WTC11 (cell line): ENCODE data around the gene IL9. TPM values are rescaled to one million over a fixed set of nuclear protein-coding genes. Genes with fewer than 3 reads are reported as not detected.

Experiments used
- ATAC-seq: fragments of 200-7000 bp; cut with Tn5 transposase; 2 replicates; pipeline ENCODE4 v1.10.0; 2021; ENCODE audit warnings: mild to moderate bottlenecking, moderate library complexity
- CTCF ChIA-PET: fragments of 300-600 bp; sonication (Branson Sonifier 250); formaldehyde crosslinking; loops from one replicate; lab custom pipeline; 2021; ENCODE audit warnings: antibody characterized with exemption; lab: Charles Lee
- POLR2A ChIA-PET: fragments of 350-600 bp; sonication (Branson Sonifier 250); formaldehyde crosslinking; loops from one replicate; lab custom pipeline; 2021; ENCODE audit warnings: antibody characterized with exemption; lab: Charles Lee
- DNase-seq: peaks from one replicate; pipeline ENCODE4 v3.0.0; 2021; ENCODE audit warnings: low spot score
- H3K27ac Mint-ChIP-seq: 2 replicates; pipeline ENCODE4 v1.8.0; 2021; ENCODE audit warnings: mixed read lengths
- H3K27me3 Mint-ChIP-seq: 2 replicates; pipeline ENCODE4 v1.8.0; 2021; ENCODE audit warnings: low read depth, mild to moderate bottlenecking, moderate library complexity, mixed read lengths
- H3K36me3 Mint-ChIP-seq: 2 replicates; pipeline ENCODE4 v1.8.0; 2021; ENCODE audit warnings: mixed read lengths
- H3K4me1 Mint-ChIP-seq: 2 replicates; pipeline ENCODE4 v1.8.0; 2022; ENCODE audit warnings: mixed read lengths
- H3K4me3 Mint-ChIP-seq: 2 replicates; pipeline ENCODE4 v1.8.0; 2021; ENCODE audit warnings: mild to moderate bottlenecking, moderate library complexity, mixed read lengths
- H3K9me3 Mint-ChIP-seq: 2 replicates; pipeline ENCODE4 v1.8.0; 2021; ENCODE audit warnings: mixed read lengths
- CREB1 ChIP-seq: sonication (generic); formaldehyde crosslinking; IDR thresholded peaks from 2 replicates; pipeline ENCODE4 v1.8.0; 2023; ENCODE audit warnings: mild to moderate bottlenecking, missing genetic modification reagents
- ELF4 ChIP-seq: sonication (generic); formaldehyde crosslinking; IDR thresholded peaks from 2 replicates; pipeline ENCODE4 v1.8.1; 2022; ENCODE audit warnings: low read depth, mild to moderate bottlenecking, moderate library complexity, missing genetic modification reagents
- EMX1 ChIP-seq: fragments of 250-450 bp; sonication (Bioruptor Pico); IDR thresholded peaks from 2 replicates; pipeline ENCODE4 v1.8.0; 2021; ENCODE audit warnings: mild to moderate bottlenecking
- NR2C2 ChIP-seq: sonication (generic); formaldehyde crosslinking; IDR thresholded peaks from 2 replicates; pipeline ENCODE4 v1.8.0; 2022; ENCODE audit warnings: mild to moderate bottlenecking, missing genetic modification reagents
- NR3C1 ChIP-seq: sonication (generic); formaldehyde crosslinking; conservative IDR thresholded peaks from 2 replicates; pipeline ENCODE4 v1.8.1; 2023; ENCODE audit warnings: low read depth, mild to moderate bottlenecking, missing genetic modification reagents
- RELA ChIP-seq: sonication (generic); formaldehyde crosslinking; IDR thresholded peaks from 2 replicates; pipeline ENCODE4 v1.8.1; 2022; ENCODE audit warnings: missing genetic modification reagents, mild to moderate bottlenecking, borderline replicate concordance
- TCF7 ChIP-seq: sonication (generic); formaldehyde crosslinking; IDR thresholded peaks from 2 replicates; pipeline ENCODE4 v1.8.0; 2022; ENCODE audit warnings: mild to moderate bottlenecking, low read depth, missing genetic modification reagents, moderate library complexity
- ZBTB21 ChIP-seq: sonication (generic); formaldehyde crosslinking; IDR thresholded peaks from 2 replicates; pipeline ENCODE4 v1.8.1; 2023; ENCODE audit warnings: mild to moderate bottlenecking, missing genetic modification reagents, borderline replicate concordance
- ZNF138 ChIP-seq: sonication (generic); formaldehyde crosslinking; conservative IDR thresholded peaks from 2 replicates; pipeline ENCODE4 v1.8.1; 2022; ENCODE audit warnings: mild to moderate bottlenecking, moderate library complexity, missing genetic modification reagents
- ZNF416 ChIP-seq: fragments of 250-450 bp; sonication (Bioruptor Pico); IDR thresholded peaks from 2 replicates; pipeline ENCODE4 v1.9.0; 2021; ENCODE audit warnings: mild to moderate bottlenecking, inconsistent platforms
- ZNF671 ChIP-seq: fragments of 250-450 bp; sonication (Bioruptor Pico); IDR thresholded peaks from 2 replicates; pipeline ENCODE4 v1.8.0; 2021; ENCODE audit warnings: mild to moderate bottlenecking
- total RNA-seq: library from RNA; stranded (reverse); gene quantifications from 3 replicates; pipeline ENCODE4 v1.2.3, GENCODE V29; 2021
- TF ChIP-seq, protein P1 (sequence below): sonication (generic); formaldehyde crosslinking; IDR thresholded peaks from 2 replicates; pipeline ENCODE4 v1.8.0; 2022; ENCODE audit warnings: mild to moderate bottlenecking, missing genetic modification reagents
- TF ChIP-seq, protein P2 (sequence below): sonication (generic); formaldehyde crosslinking; IDR thresholded peaks from 2 replicates; pipeline ENCODE4 v1.8.0; 2022; ENCODE audit warnings: mild to moderate bottlenecking, missing genetic modification reagents
- TF ChIP-seq, protein P3 (sequence below): fragments of 250-450 bp; sonication (Bioruptor Pico); IDR thresholded peaks from 2 replicates; pipeline ENCODE4 v1.9.0; 2021; ENCODE audit warnings: mild to moderate bottlenecking
- TF ChIP-seq, protein P4 (sequence below): fragments of 250-450 bp; sonication (Bioruptor Pico); IDR thresholded peaks from 2 replicates; pipeline ENCODE4 v1.9.0; 2021; ENCODE audit warnings: mild to moderate bottlenecking
- TF ChIP-seq, protein P5 (sequence below): sonication (generic); formaldehyde crosslinking; IDR thresholded peaks from 2 replicates; pipeline ENCODE4 v1.8.0; 2022; ENCODE audit warnings: mild to moderate bottlenecking, missing genetic modification reagents
- TF ChIP-seq, protein P6 (sequence below): fragments of 250-450 bp; sonication (Bioruptor Pico); IDR thresholded peaks from 2 replicates; pipeline ENCODE4 v1.8.0; 2021; ENCODE audit warnings: mild to moderate bottlenecking
- TF ChIP-seq, protein P7 (sequence below): sonication (generic); formaldehyde crosslinking; IDR thresholded peaks from 2 replicates; pipeline ENCODE4 v1.8.1; 2022; ENCODE audit warnings: mild to moderate bottlenecking, moderate library complexity, missing genetic modification reagents

The IL9 gene
- total RNA-seq, 1 experiment from 2014 or later: not detected

DNA sequence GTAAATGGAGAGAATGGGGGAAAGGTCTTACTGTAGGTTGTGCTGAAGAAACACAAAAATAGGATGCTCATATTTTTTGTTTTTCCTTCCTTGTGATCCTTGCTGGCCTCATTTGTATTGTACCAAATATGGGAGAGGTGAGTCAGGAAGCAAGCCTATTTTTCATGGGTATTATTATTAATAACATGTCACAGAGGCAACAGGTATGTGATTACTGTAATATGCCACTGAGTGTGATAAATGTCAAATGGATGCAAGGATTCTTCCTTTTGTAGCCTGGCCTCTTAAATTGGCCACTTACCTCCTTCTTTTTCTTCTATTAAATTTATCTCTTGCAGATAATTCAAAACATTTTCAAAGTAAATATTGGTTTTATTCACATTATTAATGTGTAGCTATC is 48.9 kb upstream of the IL9 start (continued):
- TF ChIP-seq, protein P1, sequence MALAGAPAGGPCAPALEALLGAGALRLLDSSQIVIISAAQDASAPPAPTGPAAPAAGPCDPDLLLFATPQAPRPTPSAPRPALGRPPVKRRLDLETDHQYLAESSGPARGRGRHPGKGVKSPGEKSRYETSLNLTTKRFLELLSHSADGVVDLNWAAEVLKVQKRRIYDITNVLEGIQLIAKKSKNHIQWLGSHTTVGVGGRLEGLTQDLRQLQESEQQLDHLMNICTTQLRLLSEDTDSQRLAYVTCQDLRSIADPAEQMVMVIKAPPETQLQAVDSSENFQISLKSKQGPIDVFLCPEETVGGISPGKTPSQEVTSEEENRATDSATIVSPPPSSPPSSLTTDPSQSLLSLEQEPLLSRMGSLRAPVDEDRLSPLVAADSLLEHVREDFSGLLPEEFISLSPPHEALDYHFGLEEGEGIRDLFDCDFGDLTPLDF: no peak
- no peak for TF ChIP-seq ZNF416 (CRISPR knock-in tag)
- no peak for TF ChIP-seq ZNF671 (CRISPR knock-in tag)
- TF ChIP-seq CREB1: no peak
- no peak for TF ChIP-seq RELA (CRISPR knock-in tag)
- TF ChIP-seq, protein P2, sequence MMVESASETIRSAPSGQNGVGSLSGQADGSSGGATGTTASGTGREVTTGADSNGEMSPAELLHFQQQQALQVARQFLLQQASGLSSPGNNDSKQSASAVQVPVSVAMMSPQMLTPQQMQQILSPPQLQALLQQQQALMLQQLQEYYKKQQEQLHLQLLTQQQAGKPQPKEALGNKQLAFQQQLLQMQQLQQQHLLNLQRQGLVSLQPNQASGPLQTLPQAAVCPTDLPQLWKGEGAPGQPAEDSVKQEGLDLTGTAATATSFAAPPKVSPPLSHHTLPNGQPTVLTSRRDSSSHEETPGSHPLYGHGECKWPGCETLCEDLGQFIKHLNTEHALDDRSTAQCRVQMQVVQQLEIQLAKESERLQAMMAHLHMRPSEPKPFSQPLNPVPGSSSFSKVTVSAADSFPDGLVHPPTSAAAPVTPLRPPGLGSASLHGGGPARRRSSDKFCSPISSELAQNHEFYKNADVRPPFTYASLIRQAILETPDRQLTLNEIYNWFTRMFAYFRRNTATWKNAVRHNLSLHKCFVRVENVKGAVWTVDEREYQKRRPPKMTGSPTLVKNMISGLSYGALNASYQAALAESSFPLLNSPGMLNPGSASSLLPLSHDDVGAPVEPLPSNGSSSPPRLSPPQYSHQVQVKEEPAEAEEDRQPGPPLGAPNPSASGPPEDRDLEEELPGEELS (CRISPR knock-in tag): no peak
- TF ChIP-seq, protein P3, sequence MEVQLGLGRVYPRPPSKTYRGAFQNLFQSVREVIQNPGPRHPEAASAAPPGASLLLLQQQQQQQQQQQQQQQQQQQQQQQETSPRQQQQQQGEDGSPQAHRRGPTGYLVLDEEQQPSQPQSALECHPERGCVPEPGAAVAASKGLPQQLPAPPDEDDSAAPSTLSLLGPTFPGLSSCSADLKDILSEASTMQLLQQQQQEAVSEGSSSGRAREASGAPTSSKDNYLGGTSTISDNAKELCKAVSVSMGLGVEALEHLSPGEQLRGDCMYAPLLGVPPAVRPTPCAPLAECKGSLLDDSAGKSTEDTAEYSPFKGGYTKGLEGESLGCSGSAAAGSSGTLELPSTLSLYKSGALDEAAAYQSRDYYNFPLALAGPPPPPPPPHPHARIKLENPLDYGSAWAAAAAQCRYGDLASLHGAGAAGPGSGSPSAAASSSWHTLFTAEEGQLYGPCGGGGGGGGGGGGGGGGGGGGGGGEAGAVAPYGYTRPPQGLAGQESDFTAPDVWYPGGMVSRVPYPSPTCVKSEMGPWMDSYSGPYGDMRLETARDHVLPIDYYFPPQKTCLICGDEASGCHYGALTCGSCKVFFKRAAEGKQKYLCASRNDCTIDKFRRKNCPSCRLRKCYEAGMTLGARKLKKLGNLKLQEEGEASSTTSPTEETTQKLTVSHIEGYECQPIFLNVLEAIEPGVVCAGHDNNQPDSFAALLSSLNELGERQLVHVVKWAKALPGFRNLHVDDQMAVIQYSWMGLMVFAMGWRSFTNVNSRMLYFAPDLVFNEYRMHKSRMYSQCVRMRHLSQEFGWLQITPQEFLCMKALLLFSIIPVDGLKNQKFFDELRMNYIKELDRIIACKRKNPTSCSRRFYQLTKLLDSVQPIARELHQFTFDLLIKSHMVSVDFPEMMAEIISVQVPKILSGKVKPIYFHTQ: no peak
- TF ChIP-seq TCF7 (CRISPR knock-in tag): no peak
- no peak for TF ChIP-seq ZBTB21
- no peak for TF ChIP-seq EMX1 (CRISPR knock-in tag)

DNA sequence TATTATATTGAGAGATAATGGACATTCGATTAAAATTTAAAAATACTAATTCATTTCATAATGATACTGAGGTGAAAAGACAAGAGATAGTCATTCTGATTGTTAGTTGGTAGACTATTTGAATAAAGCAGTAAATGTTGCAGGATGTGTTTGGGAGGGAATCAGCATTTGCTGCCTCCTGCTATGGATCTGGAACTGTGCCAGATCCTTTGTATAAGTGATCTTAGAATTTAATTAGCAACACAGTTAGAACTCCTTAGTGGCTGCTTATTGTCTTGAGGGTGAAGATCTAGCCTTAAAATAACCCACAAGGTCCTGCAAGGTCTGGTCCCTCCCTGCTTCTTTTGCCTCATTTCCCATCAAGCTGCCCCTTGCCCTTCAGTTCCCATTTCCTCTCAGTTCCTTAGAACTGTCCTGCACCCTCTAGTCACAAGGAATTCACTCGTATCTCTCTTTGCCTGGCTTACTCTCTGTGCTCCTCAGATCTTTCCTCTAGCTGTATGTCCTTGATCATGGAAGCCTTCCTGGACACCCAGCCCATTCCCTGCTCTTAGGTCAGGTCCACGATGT is 46.6 kb upstream of the IL9 start:
- peaks cover 5% of the 10 kb centered on the region for H3K4me1 Mint-ChIP-seq
- ATAC-seq (peak; percentile 63), DNase-seq (no peak)
- POLR2A ChIA-PET: no interaction called here
- no peaks in the 10 kb centered on the region for H3K36me3 Mint-ChIP-seq
- no peak overlapping the region for H3K27ac Mint-ChIP-seq
- TF ChIP-seq ZNF671 (CRISPR knock-in tag) (no peak), ZBTB21 (no peak)
- H3K4me3 Mint-ChIP-seq: no peak overlapping the region
- CTCF ChIA-PET: interaction anchor here (1.4 to 1.7 kb wide), 2 partner anchors 17 to 51 kb away, joined by 3 to 5 read pairs; no protein-coding TSS in a partner anchor
- H3K9me3 Mint-ChIP-seq: no peaks in the 10 kb centered on the region
- H3K27me3 Mint-ChIP-seq: no peaks in the 10 kb centered on the region

DNA sequence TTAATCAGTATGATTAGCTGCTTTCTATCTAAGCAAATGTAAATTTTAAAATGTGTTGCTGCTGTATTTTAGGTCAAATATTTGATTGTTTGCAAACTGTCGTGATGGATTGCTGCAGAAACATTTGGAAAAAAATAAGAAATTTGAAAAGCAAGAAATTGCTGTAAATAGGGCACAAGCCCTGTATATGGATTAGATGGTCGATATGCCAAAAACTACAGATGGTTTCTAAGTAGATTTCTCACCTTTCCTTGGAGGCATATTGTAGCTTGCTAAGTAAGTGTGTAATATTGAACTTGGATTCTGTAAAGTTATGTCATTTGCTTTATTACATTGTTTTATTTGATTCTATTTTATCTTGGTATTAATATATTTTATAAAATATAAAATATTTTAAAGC is 46.1 kb upstream of the IL9 start:
- Mint-ChIP-seq H3K4me1 (peaks cover 5% of the 10 kb centered on the region), H3K9me3 (no peaks in the 10 kb centered on the region), H3K27ac (no peak overlapping the region), H3K27me3 (no peaks in the 10 kb centered on the region), H3K36me3 (no peaks in the 10 kb centered on the region), H3K4me3 (no peak overlapping the region)
- ChIA-PET CTCF (interaction anchor here (1.4 kb wide), 2 partner anchors 17 to 35 kb away, joined by 3 to 4 read pairs; no protein-coding TSS in a partner anchor), POLR2A (no interaction called here)
- TF ChIP-seq NR3C1 (CRISPR knock-in tag) (no peak), NR2C2 (CRISPR knock-in tag) (no peak), ELF4 (no peak), ZNF138 (CRISPR knock-in tag) (no peak)
- TF ChIP-seq, protein P4, sequence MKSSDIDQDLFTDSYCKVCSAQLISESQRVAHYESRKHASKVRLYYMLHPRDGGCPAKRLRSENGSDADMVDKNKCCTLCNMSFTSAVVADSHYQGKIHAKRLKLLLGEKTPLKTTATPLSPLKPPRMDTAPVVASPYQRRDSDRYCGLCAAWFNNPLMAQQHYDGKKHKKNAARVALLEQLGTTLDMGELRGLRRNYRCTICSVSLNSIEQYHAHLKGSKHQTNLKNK (CRISPR knock-in tag): no peak
- TF ChIP-seq, protein P5, sequence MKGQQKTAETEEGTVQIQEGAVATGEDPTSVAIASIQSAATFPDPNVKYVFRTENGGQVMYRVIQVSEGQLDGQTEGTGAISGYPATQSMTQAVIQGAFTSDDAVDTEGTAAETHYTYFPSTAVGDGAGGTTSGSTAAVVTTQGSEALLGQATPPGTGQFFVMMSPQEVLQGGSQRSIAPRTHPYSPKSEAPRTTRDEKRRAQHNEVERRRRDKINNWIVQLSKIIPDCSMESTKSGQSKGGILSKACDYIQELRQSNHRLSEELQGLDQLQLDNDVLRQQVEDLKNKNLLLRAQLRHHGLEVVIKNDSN (CRISPR knock-in tag): no peak
- TF ChIP-seq, protein P6, sequence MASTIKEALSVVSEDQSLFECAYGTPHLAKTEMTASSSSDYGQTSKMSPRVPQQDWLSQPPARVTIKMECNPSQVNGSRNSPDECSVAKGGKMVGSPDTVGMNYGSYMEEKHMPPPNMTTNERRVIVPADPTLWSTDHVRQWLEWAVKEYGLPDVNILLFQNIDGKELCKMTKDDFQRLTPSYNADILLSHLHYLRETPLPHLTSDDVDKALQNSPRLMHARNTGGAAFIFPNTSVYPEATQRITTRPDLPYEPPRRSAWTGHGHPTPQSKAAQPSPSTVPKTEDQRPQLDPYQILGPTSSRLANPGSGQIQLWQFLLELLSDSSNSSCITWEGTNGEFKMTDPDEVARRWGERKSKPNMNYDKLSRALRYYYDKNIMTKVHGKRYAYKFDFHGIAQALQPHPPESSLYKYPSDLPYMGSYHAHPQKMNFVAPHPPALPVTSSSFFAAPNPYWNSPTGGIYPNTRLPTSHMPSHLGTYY (CRISPR knock-in tag): no peak
- TF ChIP-seq, protein P7, sequence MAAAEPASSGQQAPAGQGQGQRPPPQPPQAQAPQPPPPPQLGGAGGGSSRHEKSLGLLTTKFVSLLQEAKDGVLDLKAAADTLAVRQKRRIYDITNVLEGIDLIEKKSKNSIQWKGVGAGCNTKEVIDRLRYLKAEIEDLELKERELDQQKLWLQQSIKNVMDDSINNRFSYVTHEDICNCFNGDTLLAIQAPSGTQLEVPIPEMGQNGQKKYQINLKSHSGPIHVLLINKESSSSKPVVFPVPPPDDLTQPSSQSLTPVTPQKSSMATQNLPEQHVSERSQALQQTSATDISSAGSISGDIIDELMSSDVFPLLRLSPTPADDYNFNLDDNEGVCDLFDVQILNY (CRISPR knock-in tag): no peak
- ATAC-seq (no peak), DNase-seq (no peak)
